Activated CD4-positive, alpha-beta T cell treated with anti-CD3 and anti-CD28 coated beads, Interleukin-2, amount 50 U/mL, for 24 hours (primary cell): Measurements from ENCODE around the gene BATF3.
A peak's percentile ranks its signal among the peaks of the same experiment; 100 is the strongest.
"Not testable (repeated sequence)": the region's sequence is repeated elsewhere in the genome, so short reads cannot be mapped to it uniquely, and the experiment has no call there.

Experiments used
- DNase-seq, 2 donors: peaks; one replicate each; pipeline ENCODE4 v3.0.0-alpha.2; 2020; ENCODE audit warnings: low read depth in 1 of 2, low spot score in 1 of 2

The BATF3 gene

GRCh38 chr1:212699625-212700222 lies at the start of gene BATF3:
TSS of gene BATF3 (minus strand) at chr1:212699840. CDS start at chr1:212699762, 78 bp downstream.
- DNase-seq, result peak; percentile 22 to 55

GRCh38 chr1:212746546-212746945 lies 46.9 kb upstream of the BATF3 start:
- DNase-seq, result no peak

- no peak for DNase-seq
Observed at GRCh38 chr1:212745303-212745702, 45.7 kb upstream of the BATF3 start.

- no peak for DNase-seq
Observed at GRCh38 chr1:212743901-212744475, 44.3 kb upstream of the BATF3 start.

- no peak for DNase-seq
Observed at GRCh38 chr1:212738330-212738729, 38.7 kb upstream of the BATF3 start.

GRCh38 chr1:212737559-212737958 lies 37.9 kb upstream of the BATF3 start:
- no peak for DNase-seq

- no peak for DNase-seq
Observed at GRCh38 chr1:212733109-212733508, 33.5 kb upstream of the BATF3 start.

- DNase-seq, result no peak
Observed at GRCh38 chr1:212731630-212732029, 32.0 kb upstream of the BATF3 start.

GRCh38 chr1:212728606-212729005 lies 29.0 kb upstream of the BATF3 start:
- DNase-seq, result no peak

- no peak for DNase-seq
Observed at GRCh38 chr1:212727386-212728181, 27.9 kb upstream of the BATF3 start.

- DNase-seq, result not testable (repeated sequence)
Observed at GRCh38 chr1:212724679-212725078, 25.0 kb upstream of the BATF3 start.

GRCh38 chr1:212722270-212722957 lies 22.8 kb upstream of the BATF3 start:
- DNase-seq, result no peak

GRCh38 chr1:212721388-212722247 lies 22.0 kb upstream of the BATF3 start:
- peak in 1 of 2 donors; percentile 9 for DNase-seq

GRCh38 chr1:212719633-212720032 lies 20.0 kb upstream of the BATF3 start:
- no peak for DNase-seq

GRCh38 chr1:212718499-212718898 lies 18.9 kb upstream of the BATF3 start:
- DNase-seq, result no peak

GRCh38 chr1:212716161-212716560 lies 16.5 kb upstream of the BATF3 start:
- no peak for DNase-seq

GRCh38 chr1:212713465-212714136 lies 14.0 kb upstream of the BATF3 start:
- no peak for DNase-seq

- DNase-seq, result no peak
Observed at GRCh38 chr1:212712451-212713303, 13.0 kb upstream of the BATF3 start.

- not testable (repeated sequence) for DNase-seq
Observed at GRCh38 chr1:212711974-212712373, 12.3 kb upstream of the BATF3 start.
